T-helper 1 cell (primary cell): ENCODE data around the gene PTPRH.
"Not testable (repeated sequence)": the region's sequence is repeated elsewhere in the genome, so short reads cannot be mapped to it uniquely, and the experiment has no call there.

ENCODE experiments used
- DNase-seq, 5 donors: peaks; one replicate each; pipeline ENCODE4 v3.0.0-alpha.2; 2012 to 2020

The PTPRH gene

DNA sequence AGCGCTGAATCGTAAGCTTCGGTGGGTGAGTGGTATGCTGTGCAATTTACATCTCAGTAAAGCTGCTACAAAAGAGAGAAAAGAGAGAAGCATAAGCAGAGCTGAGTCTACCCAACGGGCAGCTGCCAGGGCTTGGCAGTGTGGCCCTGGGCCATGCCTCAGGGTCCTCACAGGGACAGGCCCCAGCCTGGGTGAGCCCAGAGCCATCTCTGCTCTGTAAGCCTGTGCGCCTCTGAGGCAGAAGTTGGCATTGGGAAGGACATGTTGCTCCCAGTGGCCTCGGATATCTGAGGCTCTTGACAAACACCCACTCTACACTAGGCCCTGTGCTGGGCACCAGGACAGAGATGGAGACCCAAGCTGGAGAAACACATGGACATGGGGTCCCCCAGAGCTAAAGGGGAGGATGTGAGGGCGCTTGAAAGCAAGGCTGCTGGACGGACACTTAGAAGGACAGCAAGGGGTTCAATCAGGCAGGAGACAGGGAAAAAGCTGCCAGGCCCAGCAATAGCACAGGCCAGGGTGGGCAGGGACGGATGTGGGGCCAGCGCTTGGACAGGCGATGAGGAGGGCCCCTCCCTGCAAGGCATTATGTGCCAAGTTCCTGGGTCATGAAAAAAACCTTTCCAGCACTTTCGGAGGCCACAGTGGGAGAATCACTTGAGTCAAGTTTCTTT lies 34.8 kb upstream of the PTPRH start:
- DNase-seq: no peak

DNA sequence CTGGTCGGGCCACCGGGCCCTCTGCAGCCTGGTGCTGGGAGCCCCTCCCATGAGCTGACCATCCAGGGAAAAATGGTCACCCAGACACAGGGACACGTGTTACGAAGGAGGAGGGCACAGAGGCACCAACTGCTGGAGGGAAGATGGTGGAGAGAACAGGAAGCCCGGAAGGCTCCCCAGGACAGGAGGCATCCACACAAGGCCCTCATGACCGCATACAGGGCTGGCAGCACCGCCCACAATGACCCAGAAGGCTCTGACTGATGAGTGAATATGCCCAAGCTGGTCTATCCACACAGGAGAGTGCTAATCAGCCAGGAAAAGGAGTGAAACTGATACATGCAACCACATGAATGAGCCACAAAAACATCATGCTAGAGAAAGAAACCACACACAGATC lies 33.2 kb upstream of the PTPRH start:
- no peak for DNase-seq

GRCh38 chr19:55241935-55242464 lies 32.7 kb upstream of the PTPRH start:
- DNase-seq: no peak

DNA sequence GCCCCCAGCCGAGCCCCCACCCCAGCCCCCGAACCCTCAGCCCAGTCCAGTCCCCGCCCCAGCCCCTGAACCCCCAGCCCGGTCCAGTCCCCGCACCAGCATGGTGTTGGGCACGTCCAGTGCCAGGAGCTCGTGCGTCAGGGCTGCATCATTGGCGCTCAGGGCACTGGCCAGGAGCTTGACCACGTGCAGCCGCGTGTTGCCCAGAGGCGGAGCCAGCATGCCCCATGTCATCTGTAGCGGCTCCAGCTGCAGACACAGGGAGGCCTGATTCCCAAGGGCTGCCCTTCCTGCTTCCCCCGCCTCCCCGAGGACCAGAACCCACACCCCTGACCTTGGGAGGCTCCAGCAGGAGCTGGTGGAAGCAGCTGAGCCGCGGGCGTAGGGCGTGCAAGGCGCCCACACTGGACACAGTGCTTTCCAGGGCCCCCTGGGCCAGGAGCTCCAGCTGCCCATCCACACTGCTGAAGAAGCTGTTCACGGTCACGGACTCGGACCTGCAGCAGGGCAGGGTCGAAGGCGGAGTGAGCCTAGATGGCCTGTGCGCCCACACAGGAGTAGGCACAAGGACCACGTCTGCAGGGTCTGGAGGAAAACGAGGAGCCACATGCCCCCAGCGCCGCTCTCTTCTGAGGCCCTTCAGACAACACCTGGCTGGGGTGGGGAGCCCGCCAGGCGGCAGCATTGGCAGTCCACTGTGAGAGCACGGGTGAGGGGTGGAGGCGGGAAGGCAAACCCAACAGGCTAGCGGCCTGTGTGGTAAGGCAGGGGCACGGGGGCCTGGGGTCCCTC lies 32.0 kb upstream of the PTPRH start:
- no peak for DNase-seq

- no peak for DNase-seq
These were observed 31.4 kb upstream of the PTPRH start for GRCh38 chr19:55240713-55241020.

- DNase-seq: no peak
These were observed 29.7 kb upstream of the PTPRH start for GRCh38 chr19:55239004-55239403.

DNA sequence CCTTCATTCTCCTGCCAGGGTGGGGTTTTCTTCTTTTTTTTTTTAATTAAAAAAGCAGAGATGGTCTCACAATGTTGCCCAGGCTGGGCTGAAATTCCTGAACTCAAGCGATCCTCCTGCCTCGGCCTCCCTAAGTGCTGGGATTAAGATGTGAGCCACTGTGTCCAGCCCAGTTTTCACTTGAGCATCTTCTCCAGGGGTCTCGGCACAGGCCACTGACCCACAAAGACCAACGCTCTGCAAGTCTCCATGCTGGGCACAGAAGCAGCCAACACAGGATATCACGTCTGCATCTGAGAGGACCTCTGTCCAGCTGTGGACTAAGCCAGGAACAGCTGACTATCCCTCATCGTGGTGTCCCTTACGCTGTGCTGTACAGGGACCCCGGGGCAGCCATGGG lies 28.7 kb upstream of the PTPRH start:
- DNase-seq: no peak

GRCh38 chr19:55232986-55233385 lies 23.7 kb upstream of the PTPRH start:
- no peak for DNase-seq

- DNase-seq: no peak
These were observed 22.9 kb upstream of the PTPRH start for GRCh38 chr19:55232286-55232602.

DNA sequence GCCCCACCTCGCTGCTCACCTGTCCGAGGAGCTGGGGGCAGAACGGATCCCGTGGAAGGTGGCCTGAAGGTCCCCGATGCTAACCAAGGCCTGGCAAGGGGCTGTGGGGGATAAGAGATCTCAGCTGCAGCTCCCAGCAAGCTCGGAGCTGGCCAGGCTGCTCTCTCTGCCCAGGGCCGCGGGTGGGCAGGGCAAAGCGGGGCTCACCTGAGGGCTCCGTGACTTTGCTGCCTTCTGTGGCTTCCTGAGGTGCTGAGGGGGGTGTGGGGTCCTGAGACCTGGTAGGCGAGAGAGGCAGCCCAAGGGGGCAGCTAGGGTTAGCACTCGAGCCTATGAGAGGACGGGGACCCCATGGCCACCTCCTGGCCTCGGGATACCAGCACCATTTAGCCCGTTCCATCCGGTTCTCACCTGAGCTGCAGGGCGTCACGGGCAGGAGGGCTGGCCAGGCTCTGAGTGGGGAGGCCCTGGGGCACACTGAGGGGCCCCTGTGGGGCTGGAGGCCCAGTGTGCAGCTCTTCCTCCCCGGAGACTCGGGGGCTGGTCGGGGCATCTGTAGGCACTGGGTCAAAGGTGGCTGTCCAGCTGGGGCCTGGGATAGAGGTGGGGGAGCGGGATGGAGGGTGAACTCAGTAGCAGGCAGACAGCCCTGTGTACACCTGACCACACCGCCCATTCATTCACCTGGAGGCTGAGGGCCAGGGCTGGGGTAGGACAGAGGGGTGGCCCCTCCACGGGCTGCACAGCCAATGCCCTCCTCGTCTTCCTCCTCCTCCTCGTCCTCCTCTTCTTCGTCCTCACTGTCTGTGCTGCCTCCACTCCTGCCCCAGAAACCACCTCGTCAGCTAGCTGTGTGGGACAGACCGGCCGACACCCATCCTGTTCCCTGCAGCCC lies 22.3 kb upstream of the PTPRH start:
- DNase-seq: no peak

DNA sequence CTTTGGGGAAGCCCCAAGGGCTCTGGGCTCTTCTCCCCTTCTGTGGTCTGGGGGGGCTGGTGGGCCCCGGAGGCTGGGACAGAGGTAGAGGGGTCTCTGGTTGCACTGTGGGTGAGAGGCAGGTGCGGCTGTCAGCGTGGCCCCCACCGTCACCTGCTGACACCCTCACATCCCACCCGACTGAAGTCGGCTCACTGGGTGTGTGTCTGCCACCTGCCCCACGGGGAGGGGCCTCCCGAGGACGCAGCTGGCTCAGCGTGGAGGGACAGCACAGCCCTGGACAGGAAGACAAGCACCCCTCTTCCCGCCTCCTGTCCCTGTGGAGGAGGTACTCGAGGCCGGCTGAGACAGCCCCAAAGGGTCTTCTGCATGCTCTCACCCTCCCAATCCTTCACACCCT lies 21.5 kb upstream of the PTPRH start:
- DNase-seq: no peak

DNA sequence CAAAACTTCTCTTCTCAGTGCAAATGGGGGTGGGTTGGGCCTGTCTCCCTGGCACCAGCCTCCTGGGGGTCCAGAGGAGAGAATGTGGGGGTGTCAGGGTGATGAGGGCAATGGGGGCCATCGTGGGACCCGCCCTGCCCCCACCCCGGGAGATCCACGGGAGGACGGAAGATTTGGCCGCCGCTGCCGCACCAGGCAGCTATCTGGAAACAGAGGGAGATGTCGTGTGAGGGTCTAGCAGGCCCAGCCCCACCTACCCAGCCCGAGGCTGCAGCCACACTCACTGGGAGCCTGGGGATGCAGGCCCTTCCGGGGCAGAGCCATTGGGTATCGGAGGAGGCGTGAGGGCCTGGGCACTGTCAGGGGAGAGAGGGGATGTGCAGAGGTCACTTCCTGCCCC lies 21.0 kb upstream of the PTPRH start:
- no peak for DNase-seq

DNA sequence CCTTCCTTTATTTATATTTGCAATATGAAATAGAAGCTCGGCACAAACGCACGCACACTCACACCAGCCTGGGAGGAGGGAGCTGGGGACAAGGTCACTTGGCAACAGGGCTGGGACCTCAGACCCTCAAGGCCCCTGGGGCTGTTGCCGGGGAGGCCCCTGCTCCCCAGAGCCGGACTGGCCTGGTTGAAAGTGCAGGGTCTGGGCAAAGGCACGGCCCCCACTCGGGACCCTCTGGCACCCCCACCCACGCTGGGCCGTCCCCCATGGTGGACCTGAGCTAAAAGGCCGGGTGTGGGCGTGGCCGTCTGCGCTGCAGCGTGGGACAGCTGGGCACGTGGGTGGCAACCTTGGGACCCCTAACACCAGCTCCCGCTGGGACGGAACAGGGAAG lies 20.5 kb upstream of the PTPRH start:
- DNase-seq: no peak

GRCh38 chr19:55229145-55229788 lies 20.0 kb upstream of the PTPRH start:
- no peak for DNase-seq

GRCh38 chr19:55228403-55229031 lies 19.2 kb upstream of the PTPRH start, which contains the start of gene TMEM86B:
Gene TMEM86B, minus strand, starts transcription at chr19:55228763. Its CDS starts 22 bp downstream, at chr19:55228741.
- DNase-seq: no peak

DNA sequence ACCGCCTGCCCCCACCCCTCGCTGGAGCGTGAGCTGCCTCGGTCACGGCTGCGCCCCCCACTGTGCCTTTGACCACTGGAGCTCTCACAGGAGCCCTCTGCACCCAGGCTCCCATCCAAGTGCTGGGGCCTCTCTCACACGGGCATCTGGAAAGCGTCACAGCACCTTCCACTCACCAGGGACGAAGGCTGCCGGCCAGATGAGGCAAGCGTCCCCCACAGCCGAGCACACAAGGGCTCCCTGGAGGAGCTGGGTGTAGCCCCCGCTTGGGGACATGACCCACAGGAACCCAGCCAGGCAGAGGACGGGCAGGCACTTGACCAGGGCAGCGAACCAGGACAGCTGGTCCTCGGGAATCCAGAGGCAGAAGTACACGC lies 18.7 kb upstream of the PTPRH start:
- no peak for DNase-seq

- no peak for DNase-seq
These were observed 18.1 kb upstream of the PTPRH start for GRCh38 chr19:55227241-55228014.

- DNase-seq: no peak
These were observed 17.5 kb upstream of the PTPRH start for GRCh38 chr19:55226788-55227187.

GRCh38 chr19:55226273-55226672 lies 17.0 kb upstream of the PTPRH start:
- DNase-seq: no peak

- no peak for DNase-seq
These were observed 16.2 kb upstream of the PTPRH start for GRCh38 chr19:55225415-55225958.

DNA sequence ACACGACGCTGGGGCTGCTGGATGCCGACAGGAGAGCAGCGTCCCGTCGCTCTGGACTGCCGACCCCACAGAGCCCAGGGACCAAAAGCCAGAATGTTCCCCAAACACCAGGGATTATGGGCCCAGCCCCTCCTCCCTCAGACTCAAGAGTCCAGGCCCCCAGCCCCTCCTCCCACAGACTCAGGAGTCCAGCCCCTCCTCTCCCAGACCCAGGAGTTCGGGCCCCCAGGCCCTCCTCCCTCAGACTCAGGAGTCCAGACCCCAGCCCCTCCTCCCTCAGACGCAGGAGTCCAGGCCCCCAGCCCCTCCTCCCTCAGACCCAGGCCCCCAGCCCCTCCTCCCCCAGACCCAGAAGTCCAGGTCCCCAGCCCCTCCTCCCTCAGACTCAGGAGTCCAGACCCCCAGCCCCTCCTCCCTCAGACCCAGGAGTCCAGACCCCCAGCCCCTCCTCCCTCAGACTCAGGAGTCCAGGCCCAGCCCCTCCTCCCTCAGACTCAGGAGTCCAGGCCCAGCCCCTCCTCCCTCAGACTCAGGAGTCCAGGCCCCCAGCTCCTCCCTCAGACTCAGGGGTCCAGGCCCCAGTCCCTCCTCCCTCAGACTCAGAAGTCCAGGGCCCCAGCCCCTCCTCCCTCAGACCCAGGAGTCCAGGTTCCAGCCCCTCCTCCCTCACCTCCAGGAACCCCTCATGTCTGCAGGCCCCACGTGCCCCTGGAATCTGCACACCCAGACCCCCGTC lies 15.5 kb upstream of the PTPRH start:
- not testable (repeated sequence) for DNase-seq
